DOHH2 (cell line): ENCODE results near the gene NR3C2.

ENCODE experiments used
- CTCF ChIP-seq: fragments of 200-600 bp; sonication (generic); IDR thresholded peaks from one replicate; pipeline ENCODE4 v1.5.1; 2014; ENCODE audit warnings: antibody characterized with exemption, mild to moderate bottlenecking, low read depth, low read length; ENCODE audit not compliant: poor library complexity, severe bottlenecking
- EZH2phosphoT487 ChIP-seq: fragments of 200-600 bp; sonication (generic); IDR thresholded peaks from 2 replicates; pipeline ENCODE4 v1.6.1; 2017; ENCODE audit warnings: borderline replicate concordance, mild to moderate bottlenecking, antibody characterized with exemption, low read length, moderate library complexity, mixed read lengths

GRCh38 chr4:148081745-148082144 lies 360.5 kb downstream of the NR3C2 start:
- no peak for TF ChIP-seq CTCF
- no peak for TF ChIP-seq EZH2phosphoT487
